GM12865 (cell line): ENCODE results near the gene CD300LB.
"Not testable (repeated sequence)": the region's sequence is repeated elsewhere in the genome, so short reads cannot be mapped to it uniquely, and the experiment has no call there.

ENCODE experiments used
- DNase-seq: peaks from one replicate; pipeline ENCODE4 v3.0.0; 2010; ENCODE audit warnings: low read depth
- H3K4me3 ChIP-seq: 2 replicates; pipeline ENCODE4 v1.5.1; 2011; ENCODE audit warnings: mild to moderate bottlenecking, low read depth, low read length, control low read depth
- CTCF ChIP-seq: IDR thresholded peaks from 2 replicates; pipeline ENCODE4 v1.5.1; 2011; ENCODE audit warnings: low read length, control low read depth, low read depth, inconsistent platforms; ENCODE audit not compliant: insufficient read depth; ENCODE audit errors: missing control alignments

CD300LB gene

GRCh38 chr17:74521701-74522201 lies 9.5 kb downstream of the CD300LB start:
- no peak overlapping the region for H3K4me3 ChIP-seq
- no peak for TF ChIP-seq CTCF
- DNase-seq, result peak; percentile 27

- no peak for TF ChIP-seq CTCF
- no peak overlapping the region for H3K4me3 ChIP-seq
- no peak for DNase-seq
Measured at GRCh38 chr17:74520790-74521480, 10.3 kb downstream of the CD300LB start.

- TF ChIP-seq CTCF, result no peak
- no peak overlapping the region for H3K4me3 ChIP-seq
- peak; percentile 10 for DNase-seq
Measured at GRCh38 chr17:74520016-74520434, 11.2 kb downstream of the CD300LB start.

DNA sequence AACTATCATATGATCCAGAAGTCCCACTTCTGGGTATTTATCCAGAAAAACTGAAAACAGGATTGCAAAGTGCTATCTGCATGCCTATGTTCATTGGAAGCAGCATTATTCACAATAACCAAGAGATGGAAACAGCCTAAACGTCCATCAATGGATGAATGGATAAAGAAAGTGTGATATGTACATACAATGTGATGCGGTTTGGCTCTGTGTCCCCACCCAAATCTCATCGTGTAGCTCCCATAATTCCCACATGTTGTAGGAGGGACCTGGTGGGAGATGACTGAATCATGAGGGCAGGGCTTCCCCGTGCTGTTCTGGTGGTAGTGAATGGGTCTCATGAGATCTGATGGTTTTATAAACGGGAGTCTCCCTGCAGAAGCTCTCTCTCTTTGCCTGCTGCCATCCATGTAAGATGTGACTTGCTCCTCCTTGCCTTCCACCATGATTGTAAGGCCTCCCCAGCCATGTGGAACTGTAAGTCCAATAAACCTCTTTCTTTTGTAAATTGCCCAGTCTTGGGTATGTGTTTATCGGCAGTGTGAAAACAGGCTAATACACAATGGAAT lies 12.8 kb downstream of the CD300LB start:
- not testable (repeated sequence) for H3K4me3 ChIP-seq, DNase-seq

GRCh38 chr17:74516561-74517328 lies 14.5 kb downstream of the CD300LB start:
- no peak for TF ChIP-seq CTCF
- DNase-seq, result no peak
- H3K4me3 ChIP-seq, result no peak overlapping the region

- no peak overlapping the region for H3K4me3 ChIP-seq
- no peak for DNase-seq
- no peak for TF ChIP-seq CTCF
Measured at GRCh38 chr17:74515941-74516340, 15.3 kb downstream of the CD300LB start.

- no peak overlapping the region for H3K4me3 ChIP-seq
- TF ChIP-seq CTCF, result no peak
- DNase-seq, result no peak
Measured at GRCh38 chr17:74514632-74515334, 16.5 kb downstream of the CD300LB start.
